Heart left ventricle (tissue), 16 donors: ENCODE data around the gene PRDM5. TPM values are rescaled to one million over a fixed set of nuclear protein-coding genes. Genes with fewer than 3 reads are reported as not detected.
A peak's percentile ranks its signal among the peaks of the same experiment; 100 is the strongest.

Experiments used
- ATAC-seq, 4 donors: fragments of 200-7000 bp; cut with Tn5 transposase; one replicate each; pipeline ENCODE4 v1.9.1; 2020 to 2022; ENCODE audit warnings: moderate library complexity in 4 of 4, mild to moderate bottlenecking in 3 of 4, moderate number of reproducible peaks in 1 of 4
- DNase-seq, 5 donors: peaks; one replicate each; pipeline ENCODE4 v3.0.0-alpha.2; 2020
- H3K27ac ChIP-seq, 12 donors: fragments of 200-600 bp; sonication (generic) in 4 of 12; one replicate each; pipeline versions ENCODE4 v1.5.0 to v1.8.0; 2016 to 2022; ENCODE audit warnings: mild to moderate bottlenecking in 2 of 12
- H3K27me3 ChIP-seq, 9 donors: fragments of 200-600 bp; sonication (generic) in 2 of 9; one replicate each; pipeline versions ENCODE4 v1.5.1 to v1.8.0; 2016 to 2022; ENCODE audit warnings: mild to moderate bottlenecking in 3 of 9
- H3K36me3 ChIP-seq, 9 donors: fragments of 200-600 bp; sonication (generic) in 2 of 9; one replicate each; pipeline versions ENCODE4 v1.5.0 to v1.8.0; 2018 to 2022; ENCODE audit warnings: mild to moderate bottlenecking in 2 of 9
- H3K4me1 ChIP-seq, 12 donors: fragments of 200-600 bp; sonication (generic) in 4 of 12; one replicate each; pipeline versions ENCODE4 v1.5.0 to v1.8.0; 2016 to 2022; ENCODE audit warnings: mild to moderate bottlenecking in 3 of 12
- H3K4me3 ChIP-seq, 12 donors: fragments of 200-600 bp; sonication (generic) in 4 of 12; one replicate each; pipeline versions ENCODE4 v1.5.0 to v1.8.0; 2017 to 2022; ENCODE audit warnings: mild to moderate bottlenecking in 9 of 12, moderate library complexity in 4 of 12
- H3K9me3 ChIP-seq, 12 donors: fragments of 200-600 bp; sonication (generic) in 4 of 12; one replicate each; pipeline versions ENCODE4 v1.5.0 to v1.8.0; 2016 to 2022; ENCODE audit warnings: mild to moderate bottlenecking in 1 of 12
- POLR2A ChIP-seq, 2 donors: fragments of 450-650 bp; IDR thresholded peaks; one replicate each; pipeline ENCODE4 v1.6.1; 2017; ENCODE audit warnings: antibody characterized with exemption in 2 of 2, mild to moderate bottlenecking in 2 of 2, moderate library complexity in 2 of 2
- WGBS, 4 donors: extraction: QIAGEN DNeasy Blood & Tissue Kit in 2 of 4; methylation state at CpG; one replicate each; pipeline versions ENCODE4 v1.1.5 to v1.1.7; 2013 to 2018; 5-methylcytosine and 5-hydroxymethylcytosine counted together
- intact Hi-C, 10 donors: fragments of 100-400 bp; cut with DNase I; formaldehyde crosslinking; loops; one replicate each; pipeline versions ENCODE4 v1.11.1 to v1.14.2; 2022
- polyA plus RNA-seq, 2 donors: library from polyadenylated mRNA; stranded (reverse); fragments of 200-250 nt; gene quantifications; one replicate each; pipeline ENCODE4 v1.2.3, GENCODE V29; 2013
- total RNA-seq, 9 donors: library from RNA; depleted of rRNA in 2 of 9; stranded (reverse); fragments of >200 nt in 2 of 9; fragmentation: NEBNext Ultra II Directional in 3 of 9; extraction: Animal tissue kit (Norgen Biotek cat#: 25700) in 3 of 9; gene quantifications; one replicate each; pipeline versions ENCODE4 v1.1.0 to v1.2.4, GENCODE V29; 2016 to 2023
- TF ChIP-seq, protein P1 (sequence below), 12 donors: fragments of 200-600 bp; sonication (generic) in 4 of 12; IDR thresholded peaks; one replicate each; pipeline versions ENCODE4 v1.5.0 to v1.8.0; 2018 to 2022; ENCODE audit warnings: antibody characterized with exemption in 12 of 12, mild to moderate bottlenecking in 5 of 12
- donor health status: ischemic (EF 13 %, LVEDD 7.1; RV severe dilation, severe dysfunction).
- donor health status: healthy with polysubstance abuse.
- donor health status: DM: no; HTN: yes; CAD: no.
- donor health status: DM: no; HTN: no; CAD: no.
- donor health status: ischemic (EF 25% LVEDD 6.9; RV normal size, moderate dysfunction).
- donor health status: ischemic (EF 25% LVEDD 5.7; RV mildly dilated, moderate dysfunction).
- donor health status: healthy.
- donor health status: DM: yes; HTN: yes; CAD: no.
- donor health status: ischemic (EF 35%, LVEDD 5.7; RV mildly dilated, moderate dysfunction).
- donor health status: nonischemic (EF 11% LVEDD 7.7; RV severe dilation, severe dysfunction).
- donor health status: DM: yes; HTN: yes; CAD: no.
- donor health status: PGD.
- donor health status: ischemic (EF 29% LVEDD 5.4; RV normal size, mild dysfunction).
- donor health status: nonischemic (EF 23%, LVEDD 6.1; RV moderate dilation, normal function).

The PRDM5 gene
- total and polyA plus RNA-seq, 11 donors, result 2.0 to 19.7 (median 9.1) TPM

DNA sequence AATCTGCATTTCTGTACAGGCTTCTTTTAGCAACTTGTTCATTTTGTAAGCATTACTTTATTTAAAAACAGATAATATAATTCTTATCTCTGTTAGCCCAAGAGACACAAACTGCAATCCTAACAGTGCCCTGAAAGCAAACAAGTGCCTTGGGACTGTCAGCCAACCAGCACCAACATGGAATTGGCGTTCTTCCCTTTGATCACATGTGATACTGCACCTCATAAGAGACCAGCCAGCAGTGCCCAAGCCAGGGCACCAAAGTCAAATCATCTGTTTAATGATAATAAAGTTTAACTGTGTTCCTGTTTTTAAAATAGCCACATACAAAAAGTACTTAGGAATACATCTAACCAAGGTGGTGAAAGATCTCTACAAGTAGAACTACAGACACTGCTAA lies 223.2 kb downstream of the PRDM5 start:
- intact Hi-C loops, result no loop called here
- DNase-seq, result peak in 4 of 5 donors; percentile 28 to 67 (median 38)
- Histone ChIP-seq H3K4me1 (peaks cover 0 to 22% (median 0%) of the 10 kb centered on the region in 12 donors), H3K27me3 (no peaks in the 10 kb centered on the region), H3K4me3 (no peak overlapping the region), H3K9me3 (no peaks in the 10 kb centered on the region), H3K36me3 (no peaks in the 10 kb centered on the region), H3K27ac (peak overlapping the region in 5 of 12 donors; percentile 7 to 35 (median 13))
- peak; percentile 87 to 96 (median 91) for ATAC-seq
- no peak for TF ChIP-seq POLR2A (IDR thresholded peaks at IDR 0.05)
- TF ChIP-seq, protein P1, sequence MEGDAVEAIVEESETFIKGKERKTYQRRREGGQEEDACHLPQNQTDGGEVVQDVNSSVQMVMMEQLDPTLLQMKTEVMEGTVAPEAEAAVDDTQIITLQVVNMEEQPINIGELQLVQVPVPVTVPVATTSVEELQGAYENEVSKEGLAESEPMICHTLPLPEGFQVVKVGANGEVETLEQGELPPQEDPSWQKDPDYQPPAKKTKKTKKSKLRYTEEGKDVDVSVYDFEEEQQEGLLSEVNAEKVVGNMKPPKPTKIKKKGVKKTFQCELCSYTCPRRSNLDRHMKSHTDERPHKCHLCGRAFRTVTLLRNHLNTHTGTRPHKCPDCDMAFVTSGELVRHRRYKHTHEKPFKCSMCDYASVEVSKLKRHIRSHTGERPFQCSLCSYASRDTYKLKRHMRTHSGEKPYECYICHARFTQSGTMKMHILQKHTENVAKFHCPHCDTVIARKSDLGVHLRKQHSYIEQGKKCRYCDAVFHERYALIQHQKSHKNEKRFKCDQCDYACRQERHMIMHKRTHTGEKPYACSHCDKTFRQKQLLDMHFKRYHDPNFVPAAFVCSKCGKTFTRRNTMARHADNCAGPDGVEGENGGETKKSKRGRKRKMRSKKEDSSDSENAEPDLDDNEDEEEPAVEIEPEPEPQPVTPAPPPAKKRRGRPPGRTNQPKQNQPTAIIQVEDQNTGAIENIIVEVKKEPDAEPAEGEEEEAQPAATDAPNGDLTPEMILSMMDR (IDR thresholded peaks at IDR 0.05), result no peak
- 53 to 64% (median 59%) methylated on average over 1 of the region's 1 CpG for WGBS, 4 donors

DNA sequence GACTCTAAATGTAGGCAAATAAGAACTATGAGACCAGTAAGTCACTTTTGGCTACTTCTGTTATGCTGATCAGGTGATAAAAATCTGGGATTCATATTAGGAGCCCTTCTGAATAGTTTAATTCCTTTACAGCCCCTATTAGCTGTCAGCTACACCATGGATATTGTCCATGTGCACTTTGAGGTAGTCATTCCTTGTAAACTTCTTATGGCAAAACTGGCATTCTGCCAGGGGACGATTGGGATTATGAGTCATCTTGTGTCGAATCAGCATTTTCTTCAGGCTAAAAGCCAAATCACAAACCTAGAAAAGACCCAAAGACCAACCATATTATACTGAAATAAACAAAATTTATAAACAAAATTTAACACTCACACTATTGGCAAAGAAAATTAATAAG lies 227.6 kb downstream of the PRDM5 start:
- H3K4me1 ChIP-seq, result peaks cover 0 to 18% (median 5%) of the 10 kb centered on the region in 12 donors
- H3K27ac ChIP-seq, result no peak overlapping the region
- intact Hi-C loops, result no loop called here
- no peaks in the 10 kb centered on the region for H3K27me3 ChIP-seq
- WGBS, 4 donors, result 16 to 25% (median 19%) methylated on average over 2 of the region's 2 CpGs
- no peak for TF ChIP-seq POLR2A (IDR thresholded peaks at IDR 0.05)
- TF ChIP-seq, protein P1 (IDR thresholded peaks at IDR 0.05), result no peak
- H3K36me3 ChIP-seq, result no peaks in the 10 kb centered on the region
- no peak overlapping the region for H3K4me3 ChIP-seq
- DNase-seq (no peak), ATAC-seq (no peak)
- no peaks in the 10 kb centered on the region for H3K9me3 ChIP-seq

DNA sequence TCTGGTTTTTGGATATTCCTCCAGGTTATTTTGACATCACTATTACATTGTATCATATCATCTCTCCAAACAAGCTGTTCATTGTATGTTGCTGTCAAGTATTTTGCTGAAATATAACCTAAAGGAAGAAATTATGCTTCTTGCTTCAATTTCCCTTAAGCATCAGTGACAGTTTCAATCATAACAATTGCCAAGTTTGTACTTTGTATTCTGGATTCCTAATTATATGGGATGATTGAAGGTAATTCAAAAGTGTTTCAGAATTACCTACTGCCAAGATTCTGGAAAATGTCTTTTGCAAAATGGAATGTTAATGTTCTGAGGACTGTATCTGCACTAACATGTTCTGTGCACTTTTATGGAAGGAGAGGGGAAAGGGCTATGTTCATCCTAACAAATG lies 228.7 kb downstream of the PRDM5 start:
- ATAC-seq (no peak), DNase-seq (no peak)
- intact Hi-C loops, result no loop called here
- H3K36me3 ChIP-seq, result no peaks in the 10 kb centered on the region
- H3K4me3 ChIP-seq, result no peak overlapping the region
- H3K9me3 ChIP-seq, result no peaks in the 10 kb centered on the region
- H3K4me1 ChIP-seq, result peaks cover 0 to 17% (median 5%) of the 10 kb centered on the region in 12 donors
- TF ChIP-seq, protein P1 (IDR thresholded peaks at IDR 0.05), result no peak
- no peak for TF ChIP-seq POLR2A (IDR thresholded peaks at IDR 0.05)
- no peaks in the 10 kb centered on the region for H3K27me3 ChIP-seq
- H3K27ac ChIP-seq, result no peak overlapping the region

DNA sequence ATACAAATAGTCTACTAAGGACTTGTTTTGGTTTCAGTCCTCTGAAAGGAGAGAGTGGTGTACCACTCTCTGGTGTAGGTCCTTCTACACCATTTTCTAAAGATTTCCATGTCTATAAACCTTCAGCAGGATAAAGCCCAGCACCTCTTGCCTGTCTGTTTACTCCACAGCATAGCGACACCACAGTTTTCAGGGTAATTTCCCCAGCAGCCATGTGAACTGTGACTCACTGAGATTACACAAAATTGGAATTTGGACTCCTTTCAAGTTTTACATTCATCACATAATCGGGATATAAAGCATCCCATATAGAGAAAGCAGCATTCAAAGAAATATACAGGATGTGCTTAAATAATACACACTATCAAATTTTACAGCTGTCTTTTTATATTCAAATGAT lies 229.6 kb downstream of the PRDM5 start:
- peak in 1 of 4 donors; percentile 55 for ATAC-seq
- no peak for TF ChIP-seq POLR2A (IDR thresholded peaks at IDR 0.05)
- TF ChIP-seq, protein P1 (IDR thresholded peaks at IDR 0.05), result no peak

More for the DNA sequence above, 229.6 kb downstream of the PRDM5 start:
- WGBS, 4 donors, result 28 to 36% (median 31%) methylated on average over 2 of the region's 2 CpGs
- no peak for DNase-seq
- H3K4me1 ChIP-seq, result peaks cover 0 to 17% (median 4%) of the 10 kb centered on the region in 12 donors
- H3K27me3 ChIP-seq, result no peaks in the 10 kb centered on the region
- no peaks in the 10 kb centered on the region for H3K36me3 ChIP-seq
- no peak overlapping the region for H3K4me3 ChIP-seq
- no peaks in the 10 kb centered on the region for H3K9me3 ChIP-seq
- no peak overlapping the region for H3K27ac ChIP-seq
- intact Hi-C loops, result no loop called here
